HCT116 (cell line): ENCODE measurements around the gene FHL5. TPM values are rescaled to one million over a fixed set of nuclear protein-coding genes. Genes with fewer than 3 reads are reported as not detected.

Experiments used
- ATAC-seq: fragments of 200-7000 bp; cut with Tn5 transposase; 2 replicates; pipeline ENCODE4 v1.9.1; 2020; ENCODE audit warnings: mild to moderate bottlenecking, moderate library complexity
- BruUV-seq: library from RNA; stranded (reverse); fragments of 400-500 nt; replicated peaks from 2 replicates; lab custom pipeline; 2021; lab: Mats Ljungman, UMichigan
- CTCF ChIA-PET: fragments of 300-600 bp; sonication (Branson Sonifier 250); formaldehyde crosslinking; loops from one replicate; lab custom pipeline; 2021; ENCODE audit warnings: antibody characterized with exemption; lab: Charles Lee
- POLR2A ChIA-PET: fragments of 300-600, 350-600 bp; sonication (Branson Sonifier 250); formaldehyde crosslinking; loops from one replicate; lab custom pipeline; 2021; ENCODE audit warnings: antibody characterized with exemption; lab: Charles Lee
- RAD21 ChIA-PET, 2 experiments: fragments of 300-600 bp; sonication (Branson Sonifier 250); formaldehyde crosslinking; loops; one replicate each; lab custom pipeline; 2023; ENCODE audit warnings: low total read pairs in 2 of 2; ENCODE audit not compliant: uncharacterized antibody in 2 of 2, unreplicated experiment in 2 of 2, low non-redundant PET in 1 of 2; lab: Charles Lee
- DNase-seq: peaks from one replicate; pipeline ENCODE4 v3.0.0-alpha.2; 2010; ENCODE audit warnings: low read depth, low spot score
- H2AFZ ChIP-seq: fragments of 200-600 bp; shearing (Covaris generic), sonication (generic); 2 replicates; pipeline ENCODE4 v1.6.1; 2017; ENCODE audit warnings: low read depth, mixed run types, mixed read lengths, antibody characterized with exemption, low read length; ENCODE audit not compliant: poor library complexity, severe bottlenecking
- H3K27ac ChIP-seq: 2 replicates; pipeline ENCODE4 v1.5.1; 2012; ENCODE audit warnings: low read depth, low read length
- H3K27me3 ChIP-seq: fragments of 200-600 bp; sonication (generic); 2 replicates; pipeline ENCODE4 v1.6.1; 2016; ENCODE audit warnings: mixed run types, low read length, mixed read lengths; ENCODE audit not compliant: insufficient read depth
- H3K36me3 ChIP-seq, 2 experiments: fragments of 200-500 bp in 1 of 2; fragments of 200-600 bp in 1 of 2; sonication (Bioruptor generic) in 1 of 2; sonication (generic) in 1 of 2; 2 replicates each; pipeline versions ENCODE4 v1.5.1 to v1.6.1; 2014 to 2016; ENCODE audit warnings: low read length in 2 of 2, inconsistent platforms in 1 of 2, mixed read lengths in 1 of 2, mixed run types in 1 of 2; ENCODE audit not compliant: insufficient read depth in 2 of 2, control insufficient read depth in 1 of 2
- H3K4me1 ChIP-seq, 2 experiments: fragments of 200-600 bp in 1 of 2; sonication (generic) in 1 of 2; 2 replicates each; pipeline versions ENCODE4 v1.5.1 to v1.6.1; 2012 to 2017; ENCODE audit warnings: low read length in 2 of 2, inconsistent platforms in 1 of 2, mild to moderate bottlenecking in 1 of 2, mixed read lengths in 1 of 2, mixed run types in 1 of 2, moderate library complexity in 1 of 2; ENCODE audit not compliant: insufficient read depth in 2 of 2, control insufficient read depth in 1 of 2
- H3K4me2 ChIP-seq: fragments of 200-600 bp; sonication (generic); 2 replicates; pipeline ENCODE4 v1.6.1; 2017; ENCODE audit warnings: mixed run types, low read length, mixed read lengths
- H3K4me3 ChIP-seq, 2 experiments: fragments of 200-600 bp in 1 of 2; sonication (generic) in 1 of 2; replicated peaks in 1 of 2; 2 replicates each; pipeline ENCODE4 v1.5.1; 2011 to 2016; ENCODE audit warnings: low read length in 2 of 2, control low read depth in 1 of 2, low read depth in 1 of 2, mild to moderate bottlenecking in 1 of 2, mixed read lengths in 1 of 2, mixed run types in 1 of 2
- H3K79me2 ChIP-seq: fragments of 200-600 bp; sonication (generic); 2 replicates; pipeline ENCODE4 v1.6.1; 2017; ENCODE audit warnings: mild to moderate bottlenecking, mixed run types, low read length, moderate library complexity, mixed read lengths; ENCODE audit not compliant: insufficient read depth
- H3K9ac ChIP-seq: fragments of 200-600 bp; sonication (generic); 2 replicates; pipeline ENCODE4 v1.6.1; 2016; ENCODE audit warnings: low read length, mixed read lengths
- H3K9me2 ChIP-seq: fragments of 200-600 bp; sonication (generic), shearing (Covaris generic); 2 replicates; pipeline ENCODE4 v1.6.1; 2017; ENCODE audit warnings: mixed run types, mild to moderate bottlenecking, moderate library complexity; ENCODE audit not compliant: insufficient read depth
- H3K9me3 ChIP-seq, 2 experiments: fragments of 200-500 bp in 1 of 2; fragments of 200-600 bp in 1 of 2; sonication (Bioruptor generic) in 1 of 2; sonication (generic) in 1 of 2; 2 replicates each; pipeline ENCODE4 v1.6.1; 2014 to 2017; ENCODE audit warnings: low read length in 2 of 2, mixed read lengths in 2 of 2, inconsistent platforms in 1 of 2, low read depth in 1 of 2, mild to moderate bottlenecking in 1 of 2, mixed run types in 1 of 2, moderate library complexity in 1 of 2; ENCODE audit not compliant: control insufficient read depth in 1 of 2, insufficient read depth in 1 of 2
- H4K20me1 ChIP-seq: fragments of 200-600 bp; sonication (generic), shearing (Covaris generic); 2 replicates; pipeline ENCODE4 v1.6.1; 2017; ENCODE audit warnings: mixed run types, mild to moderate bottlenecking, moderate library complexity; ENCODE audit not compliant: insufficient read depth
- ATF3 ChIP-seq: IDR thresholded peaks from 2 replicates; pipeline ENCODE4 v1.6.1; 2012
- CBX3 ChIP-seq: IDR thresholded peaks from 2 replicates; pipeline ENCODE4 v1.6.1; 2012; ENCODE audit warnings: low read depth
- CTCF ChIP-seq, 3 experiments: fragments of 200-600 bp in 1 of 3; sonication (generic) in 1 of 3; IDR thresholded peaks in 2 of 3; conservative IDR thresholded peaks in 1 of 3; 2 replicates each; pipeline ENCODE4 v1.5.1; 2012 to 2017; ENCODE audit warnings: low read depth in 2 of 3, low read length in 2 of 3, antibody characterized with exemption in 1 of 3, borderline replicate concordance in 1 of 3, control low read depth in 1 of 3, mild to moderate bottlenecking in 1 of 3, mixed read lengths in 1 of 3, mixed run types in 1 of 3, moderate library complexity in 1 of 3; ENCODE audit not compliant: insufficient read depth in 1 of 3
- EGR1 ChIP-seq: IDR thresholded peaks from 2 replicates; pipeline ENCODE4 v1.6.1; 2012; ENCODE audit warnings: low read depth
- JUND ChIP-seq: IDR thresholded peaks from 2 replicates; pipeline ENCODE4 v1.6.1; 2012
- MAX ChIP-seq: IDR thresholded peaks from 2 replicates; pipeline ENCODE4 v1.6.1; 2012
- POLR2A ChIP-seq: IDR thresholded peaks from 2 replicates; pipeline ENCODE4 v1.7.0; 2011; ENCODE audit warnings: borderline replicate concordance; ENCODE audit not compliant: insufficient read depth, insufficient read length; ENCODE audit errors: extremely low read depth
- POLR2AphosphoS5 ChIP-seq: IDR thresholded peaks from 2 replicates; pipeline ENCODE4 v1.6.1; 2011; ENCODE audit warnings: mild to moderate bottlenecking, low read depth, low read length, moderate library complexity
- ZBTB33 ChIP-seq: IDR thresholded peaks from 2 replicates; pipeline ENCODE4 v1.6.1; 2011; ENCODE audit warnings: mild to moderate bottlenecking, low read length, moderate library complexity; ENCODE audit not compliant: insufficient replicate concordance; ENCODE audit errors: extremely low read depth
- intact Hi-C: fragments of 100-400 bp; cut with micrococcal nuclease; formaldehyde crosslinking; loops from 2 replicates; pipeline ENCODE4 v1.10.0; 2022
- total RNA-seq: library from RNA; stranded (reverse); gene quantifications from one replicate; pipeline ENCODE4 v1.2.1, GENCODE V29; 2021; ENCODE audit not compliant: unreplicated experiment

FHL5 gene
- total RNA-seq, 1 experiment from 2014 or later: not detected

- ChIA-PET RAD21 (no interaction called here), POLR2A (no interaction called here), CTCF (no interaction called here)
- Histone ChIP-seq H2AFZ (no peak overlapping the region), H3K79me2 (no peaks in the 10 kb centered on the region), H3K4me1 (no peaks in the 10 kb centered on the region), H3K9ac (no peak overlapping the region), H4K20me1 (no peaks in the 10 kb centered on the region), H3K27me3 (no peaks in the 10 kb centered on the region), H3K27ac (no peak overlapping the region), H3K4me2 (no peak overlapping the region), H3K36me3 (no peaks in the 10 kb centered on the region), H3K9me3 (no peaks in the 10 kb centered on the region), H3K4me3 (no peak overlapping the region), H3K9me2 (no peaks in the 10 kb centered on the region)
- ATAC-seq (no peak), DNase-seq (no peak)
- intact Hi-C loops: no loop called here
- TF ChIP-seq EGR1 (no peak), POLR2AphosphoS5 (no peak), CBX3 (no peak), CTCF (IDR thresholded peaks at IDR 0.05 in 2 of 3, conservative IDR thresholded peaks at IDR 0.05 in 1 of 3; ENCODE audit: borderline replicate concordance in 1 of 3, insufficient read depth in 1 of 3, low read depth in 2 of 3, low read length in 2 of 3) (no peak), POLR2A (no peak), JUND (no peak), MAX (no peak), ZBTB33 (no peak), ATF3 (no peak)
- no TSS peak for BruUV-seq
These were observed 47.1 kb downstream of the FHL5 start for GRCh38 chr6:96610019-96610418.
